IgD-negative memory B cell (primary cell): ENCODE results near the gene UTY. TPM values are rescaled to one million over a fixed set of nuclear protein-coding genes. Genes with fewer than 3 reads are reported as not detected.
"Not testable (repeated sequence)": the region's sequence is repeated elsewhere in the genome, so short reads cannot be mapped to it uniquely, and the experiment has no call there.

Source experiments
- H3K27ac Mint-ChIP-seq, 3 donors: one replicate each; pipeline ENCODE4 v1.8.0; 2020 to 2022; ENCODE audit warnings: mild to moderate bottlenecking in 3 of 3, mixed read lengths in 3 of 3, moderate library complexity in 1 of 3
- H3K27me3 Mint-ChIP-seq: one replicate; pipeline ENCODE4 v1.8.0; 2021; ENCODE audit warnings: mixed read lengths
- H3K36me3 Mint-ChIP-seq: one replicate; pipeline ENCODE4 v1.8.0; 2020; ENCODE audit warnings: mild to moderate bottlenecking, mixed read lengths
- H3K4me1 Mint-ChIP-seq, 3 donors: one replicate each; pipeline ENCODE4 v1.8.0; 2020 to 2022; ENCODE audit warnings: mixed read lengths in 3 of 3, mild to moderate bottlenecking in 1 of 3
- H3K4me3 Mint-ChIP-seq, 4 donors: one replicate each; pipeline ENCODE4 v1.8.0; 2020 to 2022; ENCODE audit warnings: mild to moderate bottlenecking in 4 of 4, mixed read lengths in 4 of 4, moderate library complexity in 3 of 4
- H3K9me3 Mint-ChIP-seq, 3 donors: one replicate each; pipeline ENCODE4 v1.8.0; 2020 to 2021; ENCODE audit warnings: mixed read lengths in 3 of 3, mild to moderate bottlenecking in 1 of 3
- polyA plus RNA-seq: library from polyadenylated mRNA; unstranded; fragments of 300-500 nt; fragmentation: Illumina TruSeq; gene quantifications from one replicate; pipeline ENCODE4 v1.2.3, GENCODE V29; 2021

UTY gene
- polyA plus RNA-seq, 1 donor from 2014 or later, result not detected

- H3K4me1 Mint-ChIP-seq, result no peaks in the 10 kb centered on the region
- H3K27ac Mint-ChIP-seq, result no peak overlapping the region
- H3K4me3 Mint-ChIP-seq, result no peak overlapping the region
- H3K27me3 Mint-ChIP-seq, result no peaks in the 10 kb centered on the region
- H3K36me3 Mint-ChIP-seq, result no peaks in the 10 kb centered on the region
- H3K9me3 Mint-ChIP-seq, result no peaks in the 10 kb centered on the region
Measured at GRCh38 chrY:13296176-13296890, 183.5 kb downstream of the UTY start.

- Mint-ChIP-seq H3K4me1 (no peaks in the 10 kb centered on the region), H3K9me3 (no peaks in the 10 kb centered on the region), H3K27ac (no peak overlapping the region), H3K27me3 (no peaks in the 10 kb centered on the region), H3K36me3 (no peaks in the 10 kb centered on the region), H3K4me3 (no peak overlapping the region)
Measured at GRCh38 chrY:13295026-13295425, 184.8 kb downstream of the UTY start.

GRCh38 chrY:13291199-13291598, 188.6 kb downstream of the UTY start:
- H3K27ac Mint-ChIP-seq, result no peak overlapping the region
- no peaks in the 10 kb centered on the region for H3K9me3 Mint-ChIP-seq
- H3K36me3 Mint-ChIP-seq, result no peaks in the 10 kb centered on the region
- no peaks in the 10 kb centered on the region for H3K27me3 Mint-ChIP-seq
- no peaks in the 10 kb centered on the region for H3K4me1 Mint-ChIP-seq
- H3K4me3 Mint-ChIP-seq, result no peak overlapping the region

GRCh38 chrY:13282151-13283054, 197.4 kb downstream of the UTY start:
- H3K4me3 Mint-ChIP-seq, H3K36me3 Mint-ChIP-seq, H3K9me3 Mint-ChIP-seq, H3K27me3 Mint-ChIP-seq, H3K4me1 Mint-ChIP-seq, H3K27ac Mint-ChIP-seq: not testable (repeated sequence)

GRCh38 chrY:13279561-13279960, 200.3 kb downstream of the UTY start:
- Mint-ChIP-seq H3K9me3 (no peaks in the 10 kb centered on the region), H3K27me3 (no peaks in the 10 kb centered on the region), H3K36me3 (no peaks in the 10 kb centered on the region), H3K27ac (no peak overlapping the region), H3K4me1 (no peaks in the 10 kb centered on the region), H3K4me3 (no peak overlapping the region)

- H3K4me1 Mint-ChIP-seq, result no peaks in the 10 kb centered on the region
- H3K4me3 Mint-ChIP-seq, result no peak overlapping the region
- H3K27ac Mint-ChIP-seq, result no peak overlapping the region
- no peaks in the 10 kb centered on the region for H3K27me3 Mint-ChIP-seq
- no peaks in the 10 kb centered on the region for H3K36me3 Mint-ChIP-seq
- no peaks in the 10 kb centered on the region for H3K9me3 Mint-ChIP-seq
Measured at GRCh38 chrY:13271706-13272105, 208.1 kb downstream of the UTY start.

- H3K36me3 Mint-ChIP-seq, H3K27ac Mint-ChIP-seq, H3K4me3 Mint-ChIP-seq, H3K4me1 Mint-ChIP-seq, H3K27me3 Mint-ChIP-seq, H3K9me3 Mint-ChIP-seq: not testable (repeated sequence)
Measured at GRCh38 chrY:13253941-13254440, 225.8 kb downstream of the UTY start.

- Mint-ChIP-seq H3K27ac (no peak overlapping the region), H3K36me3 (no peaks in the 10 kb centered on the region), H3K9me3 (no peaks in the 10 kb centered on the region), H3K4me3 (no peak overlapping the region), H3K4me1 (no peaks in the 10 kb centered on the region), H3K27me3 (no peaks in the 10 kb centered on the region)
Measured at GRCh38 chrY:13250421-13250820, 229.4 kb downstream of the UTY start.

- H3K36me3 Mint-ChIP-seq, result no peaks in the 10 kb centered on the region
- no peak overlapping the region for H3K4me3 Mint-ChIP-seq
- H3K27me3 Mint-ChIP-seq, result no peaks in the 10 kb centered on the region
- no peaks in the 10 kb centered on the region for H3K9me3 Mint-ChIP-seq
- H3K4me1 Mint-ChIP-seq, result no peaks in the 10 kb centered on the region
- H3K27ac Mint-ChIP-seq, result no peak overlapping the region
Measured at GRCh38 chrY:13243716-13244115, 236.1 kb downstream of the UTY start.

GRCh38 chrY:13233901-13234300, 245.9 kb downstream of the UTY start:
- Mint-ChIP-seq H3K9me3 (no peaks in the 10 kb centered on the region), H3K36me3 (no peaks in the 10 kb centered on the region), H3K4me3 (no peak overlapping the region), H3K27me3 (no peaks in the 10 kb centered on the region), H3K4me1 (no peaks in the 10 kb centered on the region), H3K27ac (no peak overlapping the region)

- H3K27ac Mint-ChIP-seq, result no peak overlapping the region
- no peaks in the 10 kb centered on the region for H3K4me1 Mint-ChIP-seq
- no peaks in the 10 kb centered on the region for H3K36me3 Mint-ChIP-seq
- no peaks in the 10 kb centered on the region for H3K27me3 Mint-ChIP-seq
- no peak overlapping the region for H3K4me3 Mint-ChIP-seq
- no peaks in the 10 kb centered on the region for H3K9me3 Mint-ChIP-seq
Measured at GRCh38 chrY:13233118-13233517, 246.7 kb downstream of the UTY start.

- no peak overlapping the region for H3K4me3 Mint-ChIP-seq
- H3K4me1 Mint-ChIP-seq, result no peaks in the 10 kb centered on the region
- no peak overlapping the region for H3K27ac Mint-ChIP-seq
- H3K36me3 Mint-ChIP-seq, result no peaks in the 10 kb centered on the region
- H3K9me3 Mint-ChIP-seq, result no peaks in the 10 kb centered on the region
- no peaks in the 10 kb centered on the region for H3K27me3 Mint-ChIP-seq
Measured at GRCh38 chrY:13227354-13227953, 252.4 kb downstream of the UTY start.

- H3K27me3 Mint-ChIP-seq, result no peaks in the 10 kb centered on the region
- H3K4me3 Mint-ChIP-seq, result no peak overlapping the region
Measured at GRCh38 chrY:13210961-13211646, 268.7 kb downstream of the UTY start.

GRCh38 chrY:13205214-13205613, 274.6 kb downstream of the UTY start:
- Mint-ChIP-seq H3K9me3 (no peaks in the 10 kb centered on the region), H3K27me3 (no peaks in the 10 kb centered on the region), H3K4me1 (no peaks in the 10 kb centered on the region), H3K27ac (no peak overlapping the region), H3K36me3 (no peaks in the 10 kb centered on the region), H3K4me3 (no peak overlapping the region)

More at GRCh38 chrY:13210961-13211646, 268.7 kb downstream of the UTY start:
- H3K36me3 Mint-ChIP-seq, result no peaks in the 10 kb centered on the region
- H3K4me1 Mint-ChIP-seq, result no peaks in the 10 kb centered on the region
- no peak overlapping the region for H3K27ac Mint-ChIP-seq
- H3K9me3 Mint-ChIP-seq, result no peaks in the 10 kb centered on the region
